HG03064 (cell line): ENCODE measurements around the gene MIX23.
"Not testable (repeated sequence)": the region's sequence is repeated elsewhere in the genome, so short reads cannot be mapped to it uniquely, and the experiment has no call there.

Experiments used
- ATAC-seq: cut with Tn5 transposase; IDR thresholded peaks from one replicate; pipeline ENCODE4 v1.9.1; 2021; ENCODE audit warnings: low read depth; ENCODE audit not compliant: unreplicated experiment

The MIX23 gene

DNA sequence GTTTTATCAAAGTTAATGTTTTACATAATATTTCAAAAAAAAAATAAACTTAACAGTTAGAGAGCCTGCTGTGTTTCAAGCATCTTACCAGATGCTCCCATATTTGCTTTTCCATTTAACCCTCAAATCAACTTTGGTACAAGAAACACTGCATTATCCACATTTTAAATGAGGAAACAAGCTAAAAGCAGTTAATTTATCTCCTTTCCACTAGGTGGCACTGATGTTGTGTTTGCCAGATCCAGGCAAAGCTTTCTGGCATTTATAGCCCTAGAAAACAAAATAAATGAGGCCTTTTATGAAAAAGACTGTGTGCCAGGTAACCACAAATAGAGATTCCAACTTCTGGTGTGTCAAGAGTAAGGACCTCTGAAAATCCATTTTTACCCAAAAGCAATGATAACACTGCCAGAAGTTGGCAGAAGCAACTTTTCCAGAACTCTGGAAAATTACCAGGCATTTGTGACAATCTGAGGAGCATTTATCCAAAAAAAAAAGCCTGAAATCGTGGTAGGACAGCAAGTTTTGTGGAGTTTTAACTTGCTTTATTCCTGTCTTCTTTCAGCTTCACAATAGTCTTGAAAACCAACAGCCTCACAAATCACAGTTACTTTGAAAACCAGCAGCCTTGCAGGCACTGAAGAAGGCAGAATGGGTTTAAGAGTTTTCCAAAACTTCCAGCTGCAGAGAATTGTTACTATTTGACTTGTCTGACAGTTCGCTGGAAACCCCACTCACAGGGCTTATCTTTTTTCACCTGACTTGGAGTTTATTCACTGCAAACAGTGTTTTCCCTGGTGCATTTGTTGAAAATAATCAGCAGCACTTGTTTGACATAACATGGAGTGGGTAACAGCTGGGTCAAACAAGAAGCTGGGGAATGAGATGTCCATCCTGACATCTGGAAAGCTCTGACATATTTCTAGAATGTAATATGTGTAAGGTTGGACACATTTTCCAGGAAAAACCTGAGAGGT is 10.1 kb upstream of the MIX23 start:
- no peak for ATAC-seq

DNA sequence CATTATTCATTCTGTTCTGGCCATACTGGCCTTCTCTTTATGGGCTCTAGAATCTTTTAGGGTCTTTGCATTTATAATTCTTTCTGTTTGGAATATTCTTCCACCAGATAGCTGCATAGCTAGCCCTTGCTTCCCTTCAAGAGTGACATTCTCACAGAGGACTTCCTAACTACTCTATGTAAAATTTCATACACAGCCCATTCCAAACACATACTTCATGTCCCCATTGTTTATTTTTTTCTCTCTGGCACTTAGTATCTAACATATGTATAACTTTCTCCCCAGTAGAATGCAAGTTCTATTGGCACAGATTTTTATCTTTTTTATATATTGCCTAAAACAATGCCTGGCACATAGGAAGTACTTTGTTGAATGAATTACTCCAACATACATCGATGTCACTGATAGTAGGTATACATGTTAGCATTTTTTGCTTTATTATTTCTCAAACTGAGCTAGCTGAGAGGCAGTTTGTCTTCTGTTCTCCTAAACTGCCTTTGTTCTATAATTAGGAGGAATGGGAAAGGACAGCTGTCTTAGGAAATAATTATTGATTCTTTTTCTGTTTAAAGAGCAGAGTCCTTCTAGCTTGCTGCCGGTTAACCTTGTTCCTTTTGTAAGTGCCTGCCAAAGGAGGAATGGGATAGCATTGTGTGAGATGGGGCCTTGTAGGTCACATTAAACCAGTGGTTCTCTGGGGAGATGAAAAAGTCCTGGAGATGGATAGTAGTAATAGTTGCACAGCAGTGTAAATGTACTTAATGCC is 8.8 kb upstream of the MIX23 start:
- ATAC-seq: no peak

DNA sequence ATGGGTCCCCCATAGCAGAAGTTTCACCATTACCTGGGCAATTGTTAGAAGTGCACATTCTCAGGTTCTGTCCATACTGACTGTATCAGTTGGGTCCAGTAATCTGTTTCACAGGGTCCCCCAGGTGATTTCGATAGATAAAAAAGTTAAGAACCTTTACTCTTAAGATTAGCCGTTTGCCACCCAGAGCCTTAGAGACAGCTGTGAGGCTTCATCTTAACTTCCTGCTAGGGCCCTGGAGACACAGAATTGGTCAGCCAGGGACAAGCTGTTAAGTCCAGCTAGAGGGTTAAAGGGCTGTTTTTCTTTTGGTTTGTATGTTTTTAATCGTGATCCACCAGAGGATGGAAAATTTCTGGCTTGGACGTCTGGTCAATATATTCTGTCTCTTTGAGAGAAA is 7.6 kb upstream of the MIX23 start:
- ATAC-seq: no peak

DNA sequence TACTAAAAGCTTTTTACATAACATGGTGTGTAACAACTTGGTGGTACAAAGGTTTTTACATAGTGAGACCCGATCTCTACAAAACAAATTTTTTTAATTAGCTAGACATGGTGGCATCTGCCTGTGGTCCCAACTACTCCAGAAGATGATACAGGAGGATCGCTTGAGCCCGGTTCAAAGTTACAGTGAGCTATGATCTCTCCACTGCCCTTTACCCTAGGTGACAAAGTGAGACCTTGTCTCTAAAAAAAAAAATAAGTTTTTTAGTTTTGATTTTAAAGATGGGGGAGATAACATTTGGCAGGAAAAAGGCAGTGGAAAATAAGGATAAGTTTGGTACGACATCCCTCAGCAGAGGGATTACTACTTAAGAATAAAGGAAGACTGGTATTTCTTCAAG is 6.9 kb upstream of the MIX23 start:
- ATAC-seq: no peak

DNA sequence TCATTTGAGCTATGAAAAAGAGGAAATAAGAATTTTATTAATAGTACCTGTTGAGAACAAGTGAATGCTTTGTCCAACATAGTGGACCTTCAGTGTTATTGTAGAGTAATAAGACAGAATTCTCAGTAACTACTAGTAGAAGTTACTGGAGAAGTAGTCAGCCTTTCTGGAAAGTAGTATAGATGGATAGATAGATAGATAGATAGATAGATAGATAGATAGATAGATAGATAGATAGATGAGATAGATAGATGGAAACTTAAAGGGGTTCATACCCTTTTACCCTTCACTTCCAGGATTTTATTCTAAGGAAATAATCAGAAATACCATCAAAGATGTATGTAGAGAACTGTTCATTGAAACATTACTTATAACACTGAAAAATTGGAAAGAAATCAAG is 6.2 kb upstream of the MIX23 start:
- no peak for ATAC-seq

DNA sequence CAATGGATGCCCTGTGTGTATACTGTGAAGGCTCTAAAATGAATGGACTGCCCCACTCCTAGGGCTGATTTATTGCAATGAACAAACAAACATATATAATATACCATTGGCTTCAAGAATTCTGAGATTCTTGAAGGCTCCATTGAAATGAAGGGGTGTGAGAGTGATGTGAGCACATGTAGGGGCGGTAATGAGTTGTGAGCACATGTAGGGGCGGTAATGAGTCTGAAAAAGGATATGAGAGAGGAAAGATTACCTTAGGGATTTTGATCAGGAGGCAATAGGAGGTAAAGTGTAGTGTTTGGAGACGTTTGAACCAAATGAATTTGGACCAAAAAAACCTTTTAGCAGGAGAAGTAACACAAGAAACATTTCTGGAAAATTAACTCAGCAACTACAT is 4.7 kb upstream of the MIX23 start:
- ATAC-seq: no peak

DNA sequence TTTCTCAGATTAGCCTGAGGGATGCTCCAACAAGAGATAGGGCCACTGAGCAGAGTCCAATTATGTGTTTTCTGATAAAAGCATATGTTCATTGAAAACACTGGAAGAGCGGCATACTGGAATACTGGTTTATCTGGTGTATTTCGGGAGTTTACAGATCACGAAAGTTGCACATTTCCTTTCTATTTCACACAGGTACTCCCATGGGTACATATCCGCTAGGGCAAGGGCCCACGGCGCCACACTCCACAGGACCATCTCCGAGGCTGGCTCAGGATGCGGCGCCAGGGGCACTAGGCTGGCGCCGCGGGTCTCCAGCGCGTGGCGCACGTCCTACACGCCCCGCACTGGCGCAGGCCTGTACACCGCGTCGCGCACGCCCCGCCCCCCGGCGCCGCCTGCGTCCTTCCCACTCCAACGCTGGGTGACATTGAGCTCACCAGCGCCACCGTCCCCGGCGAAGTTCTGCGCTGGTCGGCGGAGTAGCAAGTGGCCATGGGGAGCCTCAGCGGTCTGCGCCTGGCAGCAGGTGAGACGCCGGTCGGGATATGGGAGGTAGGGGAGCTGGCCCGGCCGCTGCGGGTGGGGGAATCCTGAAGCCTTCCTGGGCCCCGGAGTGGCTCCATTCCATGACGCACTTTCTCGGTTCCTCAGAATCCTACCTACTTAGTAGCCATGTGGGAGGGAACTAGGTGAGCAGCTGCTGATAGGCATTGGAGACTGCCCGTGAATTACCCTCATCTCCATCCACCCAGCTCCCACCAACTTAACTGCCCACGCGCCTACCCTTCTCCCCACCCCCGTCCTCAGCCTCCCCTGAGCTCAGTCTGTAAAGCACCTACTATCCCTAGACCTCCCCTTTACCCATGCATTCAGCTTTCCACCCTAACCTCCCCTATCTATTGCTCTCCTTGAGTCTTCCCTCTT is 1.0 kb upstream of the MIX23 start, which contains the start of gene FAM162A:
TSS of gene FAM162A (plus strand) at position 412 of the 927 bp plus-strand sequence. CDS start at position 496, 84 bp downstream.
- peak; percentile 91 for ATAC-seq

DNA sequence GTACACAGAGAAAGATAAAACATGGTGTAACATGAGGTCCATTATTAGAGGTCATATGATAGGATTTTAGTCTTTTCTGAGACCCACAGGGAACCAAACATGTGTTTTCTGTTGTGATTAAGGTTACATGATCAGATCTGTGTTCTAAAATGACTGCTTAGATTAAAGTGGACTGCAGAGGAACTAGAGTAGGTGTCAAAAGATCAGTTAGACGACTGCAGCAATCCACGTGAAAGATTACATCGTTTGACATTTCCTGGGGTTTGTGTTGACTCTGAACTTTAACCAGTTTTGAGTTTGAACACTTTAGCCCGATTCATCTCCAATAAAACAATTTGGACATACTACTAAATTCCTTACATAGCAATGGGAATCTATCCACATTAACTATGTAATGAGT is 5.1 kb downstream of the MIX23 start:
- no peak for ATAC-seq

DNA sequence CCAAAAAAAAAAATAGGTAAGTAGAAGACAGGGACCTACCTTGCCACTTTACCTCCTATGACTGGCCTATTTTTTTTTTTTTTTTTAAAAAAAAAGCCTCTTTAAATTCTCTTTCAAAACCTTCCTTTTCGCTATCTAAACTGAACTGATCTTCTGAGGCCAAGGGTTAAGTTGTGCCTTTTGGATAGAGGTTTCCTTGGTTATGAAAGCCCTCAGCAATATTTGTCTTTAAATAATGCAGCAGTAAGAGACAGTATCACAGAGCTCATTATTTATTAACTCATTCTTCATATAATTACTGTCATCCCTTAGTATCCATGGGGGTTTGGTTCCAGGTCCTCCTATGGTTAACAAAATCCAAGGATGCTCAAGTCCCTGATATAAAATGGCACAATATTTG is 9.0 kb downstream of the MIX23 start:
- ATAC-seq: no peak

DNA sequence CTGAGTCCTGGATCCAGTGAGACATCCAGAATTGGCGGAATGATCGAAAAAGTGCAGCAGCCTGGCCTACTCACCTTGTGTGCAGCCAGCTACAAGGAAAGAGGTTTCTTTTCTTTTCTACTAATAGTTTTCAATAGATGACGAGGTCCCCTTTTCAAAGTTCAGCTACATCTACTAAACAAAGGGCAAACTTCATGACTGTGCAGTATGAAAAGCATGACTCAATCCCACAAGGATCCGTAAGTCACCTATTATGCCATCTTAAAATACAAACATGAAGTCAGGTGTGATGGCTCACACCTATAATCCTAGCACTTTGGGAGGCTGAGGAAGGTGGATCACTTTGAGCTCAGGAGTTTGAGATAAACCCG is 16.7 kb downstream of the MIX23 start:
- ATAC-seq: no peak

DNA sequence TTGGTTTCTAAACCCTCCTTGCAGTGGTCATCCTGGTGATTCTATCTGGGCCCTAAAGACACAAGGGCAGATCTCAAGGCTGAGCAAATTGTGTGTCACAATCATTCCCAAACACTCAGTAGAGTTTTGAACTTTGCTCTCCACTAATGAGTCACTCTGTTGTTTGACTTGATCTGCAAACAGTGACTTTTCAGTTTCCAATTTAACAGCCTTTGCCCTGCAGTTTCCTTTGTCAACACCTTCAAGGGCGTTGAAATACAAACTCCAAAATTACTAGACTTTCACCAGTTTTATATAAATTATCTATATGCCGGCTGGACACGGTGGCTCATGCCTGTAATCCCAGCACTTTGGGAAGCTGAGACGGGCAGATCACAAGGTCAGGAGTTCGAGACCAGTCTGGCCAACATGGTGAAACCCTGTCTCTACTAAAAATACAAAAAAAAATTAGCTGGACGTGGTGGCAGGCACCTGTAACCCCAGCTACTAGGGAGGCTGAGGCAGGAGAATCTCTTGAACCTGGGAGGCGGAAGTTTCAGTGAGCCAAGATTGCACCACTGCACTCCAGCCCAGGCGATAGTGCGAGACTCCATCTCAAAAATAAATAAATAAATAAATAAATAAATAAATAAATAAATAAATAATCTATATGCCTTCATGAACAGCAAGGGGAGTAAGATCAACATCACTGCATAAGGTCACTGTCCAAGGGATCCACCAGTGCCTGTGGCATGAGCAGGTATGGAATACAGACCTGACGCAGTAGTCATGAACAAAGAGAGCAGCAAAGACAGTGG is 17.3 kb downstream of the MIX23 start:
- not testable (repeated sequence) for ATAC-seq

DNA sequence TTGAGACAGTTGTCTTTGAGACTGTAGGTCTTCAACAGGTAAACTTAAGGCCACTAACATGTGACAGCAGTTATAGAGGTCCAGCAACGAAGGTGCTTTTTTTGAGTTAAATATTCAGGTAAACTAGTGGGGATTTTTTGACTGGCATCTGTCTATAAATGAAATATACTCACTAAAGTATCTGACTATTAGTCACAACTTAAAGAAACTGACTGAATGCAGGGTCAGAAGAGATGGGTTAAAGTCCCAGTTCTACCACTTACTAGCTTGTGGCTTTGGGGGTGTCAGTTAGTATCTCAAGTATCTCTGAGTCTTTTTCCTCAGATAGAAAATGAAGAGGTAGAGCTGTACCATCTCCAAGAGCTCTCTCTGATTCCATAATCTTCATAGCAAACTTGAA is 18.0 kb downstream of the MIX23 start:
- no peak for ATAC-seq

DNA sequence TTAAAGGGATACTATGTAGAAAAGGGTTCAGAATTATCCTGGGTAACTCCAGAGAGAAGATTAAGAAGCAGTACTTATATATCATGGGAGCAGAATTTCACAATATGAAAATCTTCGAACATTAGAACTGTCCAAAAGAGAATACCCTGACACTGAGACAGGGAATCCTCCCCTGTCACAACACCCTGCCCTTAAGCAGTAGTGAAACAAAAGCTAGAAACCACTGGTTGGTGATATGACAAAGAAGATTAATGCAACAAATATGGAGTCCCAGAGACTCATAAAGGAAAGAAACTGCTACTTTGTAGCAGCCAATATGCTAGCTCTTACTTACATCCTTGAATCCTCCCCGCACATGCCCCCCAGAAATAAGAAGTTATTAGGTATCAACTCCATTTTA is 18.5 kb downstream of the MIX23 start:
- no peak for ATAC-seq

DNA sequence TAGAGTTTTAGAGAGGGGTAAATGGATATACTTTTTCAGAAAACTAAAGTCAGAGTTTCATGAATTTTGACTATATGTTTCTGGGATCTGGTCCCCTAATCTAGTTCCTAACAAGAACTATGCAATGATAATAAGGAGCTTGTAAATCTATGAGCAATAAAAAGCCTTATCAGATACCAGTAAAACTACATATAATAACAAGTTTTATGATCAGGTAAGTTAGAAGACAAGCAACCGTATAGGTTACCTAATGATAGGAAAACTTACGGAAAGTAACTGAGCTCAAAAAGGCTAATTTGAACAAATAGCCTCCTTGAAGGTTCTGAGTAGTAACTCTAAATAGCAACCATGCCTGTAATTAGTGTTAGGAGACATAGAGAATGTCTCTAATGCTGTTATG is 21.0 kb downstream of the MIX23 start:
- ATAC-seq: no peak

DNA sequence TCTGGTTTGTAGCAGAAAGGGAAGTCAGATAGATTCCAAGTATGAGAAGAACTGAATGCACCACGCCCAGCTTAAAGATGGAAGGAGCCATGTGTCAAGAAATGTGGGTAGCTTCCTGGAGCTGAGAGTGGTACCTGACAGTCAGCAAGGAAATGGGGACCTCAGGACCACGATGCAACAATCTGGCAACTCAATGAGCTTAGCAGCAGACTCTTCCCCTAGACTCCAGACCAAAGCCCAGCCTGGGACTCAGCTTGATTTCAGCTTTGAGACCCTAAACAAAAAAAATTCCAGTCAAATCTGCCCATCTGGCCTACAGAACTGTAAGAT is 24.4 kb downstream of the MIX23 start:
- ATAC-seq: no peak

DNA sequence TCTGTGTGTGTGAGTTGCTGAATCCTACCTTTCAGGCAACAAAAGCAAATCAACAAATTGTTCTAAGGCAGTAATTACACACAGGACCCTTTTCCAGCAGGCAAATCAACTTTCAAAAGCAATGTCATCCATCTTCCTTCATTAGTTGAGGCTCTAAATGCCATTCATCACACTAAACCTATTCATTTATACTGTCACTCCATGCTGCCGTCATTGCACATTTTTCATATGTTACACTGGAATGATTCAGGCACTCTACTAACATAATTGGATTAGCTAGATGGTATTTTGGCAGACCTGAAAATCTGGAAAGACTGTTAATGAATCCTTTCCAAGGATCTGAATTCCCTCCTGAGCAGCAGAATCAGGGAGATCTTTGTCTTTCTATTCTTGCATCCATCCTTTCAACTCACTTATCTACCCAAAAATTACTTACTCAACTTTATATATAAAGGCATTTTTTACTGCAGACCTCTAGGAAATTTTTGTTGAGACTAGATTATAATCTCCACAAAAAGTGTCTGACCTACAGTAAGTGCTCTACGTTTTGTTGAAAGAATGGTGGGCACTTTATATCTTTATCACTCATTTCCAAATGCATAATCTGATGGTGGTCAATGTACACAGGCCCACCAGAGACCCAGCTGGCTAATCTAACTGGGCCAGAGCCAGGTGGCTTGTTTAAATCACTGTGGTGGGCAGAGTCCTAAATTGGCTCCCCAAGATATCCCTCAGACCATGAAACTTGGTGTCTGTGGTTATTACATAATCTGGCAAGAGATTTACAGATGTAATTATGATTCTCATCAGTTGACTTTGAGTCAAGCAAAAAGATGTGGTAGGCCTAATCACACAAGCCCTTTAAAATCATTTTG is 25.0 kb downstream of the MIX23 start:
- ATAC-seq: no peak

DNA sequence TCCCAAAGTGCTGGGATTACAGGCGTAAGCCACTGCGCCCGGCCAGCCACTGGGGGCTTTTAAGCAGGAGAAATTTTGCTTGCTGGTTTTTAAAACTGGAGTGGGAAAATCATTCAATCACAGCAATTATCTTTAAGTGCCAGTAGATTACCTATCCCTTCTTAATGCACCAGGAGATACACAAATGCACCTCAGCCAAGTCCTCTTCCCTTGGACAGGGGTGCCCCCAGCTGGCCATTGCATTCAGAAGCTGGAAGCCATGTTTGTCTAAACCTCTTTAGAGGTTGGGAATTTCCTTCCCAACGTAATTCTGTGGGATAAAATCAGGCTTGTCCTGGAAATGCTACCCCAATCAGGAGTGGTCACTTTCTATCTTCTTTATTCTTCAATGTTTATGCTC is 26.6 kb downstream of the MIX23 start:
- ATAC-seq: no peak

DNA sequence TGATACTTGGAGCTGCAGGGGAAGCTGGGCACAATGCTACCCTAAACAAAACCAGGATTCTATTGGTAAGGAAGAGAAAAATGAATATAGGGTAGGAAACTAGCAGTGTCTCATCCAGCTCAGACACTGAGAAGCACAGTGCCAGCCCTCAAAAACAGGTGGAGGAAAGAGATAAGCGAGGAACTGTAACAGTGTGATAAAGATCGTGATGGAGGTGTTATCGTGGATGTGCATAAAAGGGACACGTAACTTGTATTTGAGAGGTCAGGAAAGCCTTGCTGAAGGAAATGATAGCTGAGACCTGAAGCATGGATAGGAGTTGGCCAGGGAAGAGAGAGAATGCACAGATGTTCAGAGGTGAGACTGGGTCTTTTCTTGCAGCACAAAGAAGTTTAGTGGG is 27.4 kb downstream of the MIX23 start:
- ATAC-seq: no peak

DNA sequence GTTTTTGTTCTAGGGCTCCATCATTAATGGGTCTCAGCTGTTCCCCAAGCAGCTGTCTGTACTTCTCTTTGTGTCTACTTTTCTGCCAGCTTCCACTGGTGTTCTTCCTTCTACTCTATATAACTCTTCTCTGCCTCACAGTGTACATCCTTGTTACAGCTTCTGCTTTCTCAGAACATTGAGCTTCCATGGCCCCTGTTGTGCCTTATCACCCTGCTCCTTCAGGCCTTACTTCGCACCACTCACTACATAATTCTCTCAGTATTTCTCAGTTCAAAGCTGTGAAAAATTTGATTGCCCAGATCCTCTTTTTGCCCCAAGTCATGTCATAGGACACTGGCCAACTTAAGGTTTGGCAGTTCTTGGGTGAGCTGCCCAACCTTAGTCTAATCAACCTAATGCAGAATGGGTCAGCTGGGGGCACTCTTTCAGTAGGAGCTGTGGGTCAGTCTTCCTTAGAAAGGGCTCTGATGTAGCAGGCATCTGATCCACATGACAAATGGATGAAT is 29.1 kb downstream of the MIX23 start:
- no peak for ATAC-seq
